ENCODE data around the gene F2RL3. TPM values are rescaled to one million over a fixed set of nuclear protein-coding genes. Genes with fewer than 3 reads are reported as not detected.

F2RL3 gene
- total and polyA plus RNA-seq, 9 of the 15 experiments (the other 6 are each of a cell fraction or from before 2014, with no cell fraction given) = 1.4 to 27.6 (median 11.9) TPM

DNA sequence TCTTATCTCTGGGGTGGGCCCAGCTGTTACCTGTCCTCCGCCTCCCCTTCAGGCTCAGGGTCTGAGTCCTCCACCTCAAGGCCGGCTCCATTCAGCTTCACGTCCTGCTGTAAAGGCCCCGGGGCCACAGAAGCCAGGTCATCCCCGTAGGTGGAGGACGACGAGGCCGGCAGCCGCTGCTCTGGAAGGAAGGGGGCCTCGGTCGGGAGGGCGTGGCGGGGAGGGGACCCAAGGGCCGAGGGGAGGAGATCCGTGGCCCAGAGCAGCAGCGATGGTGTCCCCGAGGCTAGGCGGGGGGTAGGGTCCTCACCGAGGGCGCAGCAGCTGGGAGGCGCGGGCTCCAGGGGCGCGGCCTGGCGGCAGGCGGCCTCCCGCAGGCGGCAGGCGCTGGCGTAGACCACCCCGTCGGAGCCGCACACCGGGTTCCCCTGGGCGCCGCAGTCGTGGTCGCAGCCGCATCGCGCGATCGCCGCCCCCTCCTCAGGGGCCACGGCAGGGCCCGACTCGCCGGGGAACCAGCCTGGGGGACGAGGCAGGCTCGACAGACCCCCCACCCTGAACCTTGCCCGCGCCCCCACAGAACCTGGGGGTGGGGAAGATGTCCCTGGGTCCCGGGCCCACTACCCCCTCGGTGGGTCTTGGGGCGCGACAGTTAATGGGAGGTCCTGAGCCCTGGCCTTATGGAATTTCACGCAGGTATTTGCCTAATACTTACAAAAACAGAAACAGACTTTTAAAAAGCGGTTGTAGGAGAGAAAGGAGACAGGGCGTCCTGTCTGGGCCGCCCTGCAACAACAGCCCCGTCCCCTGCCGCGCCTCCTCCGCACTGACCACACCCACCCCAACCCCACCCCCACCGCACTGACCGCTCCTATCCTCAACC is 7.6 kb downstream of the F2RL3 start:
- no peaks in the 10 kb centered on the region for H3K27me3 ChIP-seq (ENCODE audit: control insufficient read depth in 2 of 2, insufficient read depth in 2 of 2, low read length in 2 of 2)
- peaks cover 15% of the 10 kb centered on the region; the same call in 2 of the 3 replicates for H3K36me3 ChIP-seq (ENCODE audit: control insufficient read depth, insufficient read depth, low read length)
- ATAC-seq (peak; percentile 55), DNase-seq (ENCODE audit: extremely low read depth in 1 of 4, low spot score in 3 of 4) (peak in 1 of 4 experiments; percentile 65), FAIRE-seq (peak; percentile 70)
- H3K9me3 ChIP-seq (replicated peaks; ENCODE audit: control insufficient read depth, insufficient read depth, low read depth, low read length) = no peaks in the 10 kb centered on the region
- peak overlapping the region; percentile 62 for H3K4me3 ChIP-seq
- peak overlapping the region; percentile 71 for H3K4me2 ChIP-seq (ENCODE audit: insufficient read depth, low read length)
- WGBS (ENCODE audit: insufficient coverage, low coverage, missing lambda C conversion rate) = 1% methylated on average over 42 of the region's 66 CpGs
- in situ Hi-C loops (cut with MboI) (no loop called here), intact Hi-C loops (cut with micrococcal nuclease) (loop anchor here (5.0 kb wide), 2 partner anchors 184 to 396 kb away; no protein-coding TSS in a partner anchor)
- POLR2A ChIA-PET = interaction anchor here (1.2 kb wide), 1 partner anchor 9 kb away, joined by 3 read pairs; no protein-coding TSS in a partner anchor
- H3K27ac ChIP-seq (ENCODE audit: extremely low read depth, low read depth, low read length) = peak overlapping the region; percentile 95
- peaks cover 23 to 71% of the 10 kb centered on the region in 2 experiments for H3K4me1 ChIP-seq (replicated peaks in 1 of 2; ENCODE audit: control insufficient read depth in 2 of 2, insufficient read depth in 2 of 2, low read length in 2 of 2)
- H3K9me1 ChIP-seq (ENCODE audit: control insufficient read depth, insufficient read depth, low read length) = no peaks in the 10 kb centered on the region
- peak overlapping the region; percentile 81 to 87 for H3K9ac ChIP-seq (ENCODE audit: insufficient read depth in 1 of 2, low read depth in 2 of 2, low read length in 2 of 2)
- peak overlapping the region; percentile 65 for H2AFZ ChIP-seq (ENCODE audit: low read depth, low read length)
- peaks cover 17% of the 10 kb centered on the region for H3K79me2 ChIP-seq (ENCODE audit: control insufficient read depth, insufficient read depth, low read length)
- H4K20me1 ChIP-seq (replicated peaks; ENCODE audit: control insufficient read depth, insufficient read depth, low read length) = no peaks in the 10 kb centered on the region
- CTCF ChIA-PET (ENCODE audit: low intra/inter-chr PET ratio) = no interaction called here
- TSS peak; percentile 67 for BruUV-seq (replicated peaks)
- TF ChIP-seq ZNF324 (CRISPR knock-in tag; IDR thresholded peaks at IDR 0.05) = no peak
- TF ChIP-seq, protein P1, sequence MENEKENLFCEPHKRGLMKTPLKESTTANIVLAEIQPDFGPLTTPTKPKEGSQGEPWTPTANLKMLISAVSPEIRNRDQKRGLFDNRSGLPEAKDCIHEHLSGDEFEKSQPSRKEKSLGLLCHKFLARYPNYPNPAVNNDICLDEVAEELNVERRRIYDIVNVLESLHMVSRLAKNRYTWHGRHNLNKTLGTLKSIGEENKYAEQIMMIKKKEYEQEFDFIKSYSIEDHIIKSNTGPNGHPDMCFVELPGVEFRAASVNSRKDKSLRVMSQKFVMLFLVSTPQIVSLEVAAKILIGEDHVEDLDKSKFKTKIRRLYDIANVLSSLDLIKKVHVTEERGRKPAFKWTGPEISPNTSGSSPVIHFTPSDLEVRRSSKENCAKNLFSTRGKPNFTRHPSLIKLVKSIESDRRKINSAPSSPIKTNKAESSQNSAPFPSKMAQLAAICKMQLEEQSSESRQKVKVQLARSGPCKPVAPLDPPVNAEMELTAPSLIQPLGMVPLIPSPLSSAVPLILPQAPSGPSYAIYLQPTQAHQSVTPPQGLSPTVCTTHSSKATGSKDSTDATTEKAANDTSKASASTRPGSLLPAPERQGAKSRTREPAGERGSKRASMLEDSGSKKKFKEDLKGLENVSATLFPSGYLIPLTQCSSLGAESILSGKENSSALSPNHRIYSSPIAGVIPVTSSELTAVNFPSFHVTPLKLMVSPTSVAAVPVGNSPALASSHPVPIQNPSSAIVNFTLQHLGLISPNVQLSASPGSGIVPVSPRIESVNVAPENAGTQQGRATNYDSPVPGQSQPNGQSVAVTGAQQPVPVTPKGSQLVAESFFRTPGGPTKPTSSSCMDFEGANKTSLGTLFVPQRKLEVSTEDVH (IDR thresholded peaks at IDR 0.05; ENCODE audit: low read depth, partially characterized antibody) = no peak
- peak; percentile 84 for TF ChIP-seq ZFX (CRISPR knock-in tag; IDR thresholded peaks at IDR 0.05)
- peak; percentile 66 for TF ChIP-seq EGR1 (conservative IDR thresholded peaks at IDR 0.05)
- 0 out of 2 replicates have a peak, but pooled peaks have one; percentile 3 for TF ChIP-seq LEF1 (IDR thresholded peaks at IDR 0.05)
- peak; percentile 65; the same call in 1 of the 2 replicates for TF ChIP-seq HDAC6 (IDR thresholded peaks at IDR 0.05; ENCODE audit: low read depth, low read length)
- TF ChIP-seq, protein P2, sequence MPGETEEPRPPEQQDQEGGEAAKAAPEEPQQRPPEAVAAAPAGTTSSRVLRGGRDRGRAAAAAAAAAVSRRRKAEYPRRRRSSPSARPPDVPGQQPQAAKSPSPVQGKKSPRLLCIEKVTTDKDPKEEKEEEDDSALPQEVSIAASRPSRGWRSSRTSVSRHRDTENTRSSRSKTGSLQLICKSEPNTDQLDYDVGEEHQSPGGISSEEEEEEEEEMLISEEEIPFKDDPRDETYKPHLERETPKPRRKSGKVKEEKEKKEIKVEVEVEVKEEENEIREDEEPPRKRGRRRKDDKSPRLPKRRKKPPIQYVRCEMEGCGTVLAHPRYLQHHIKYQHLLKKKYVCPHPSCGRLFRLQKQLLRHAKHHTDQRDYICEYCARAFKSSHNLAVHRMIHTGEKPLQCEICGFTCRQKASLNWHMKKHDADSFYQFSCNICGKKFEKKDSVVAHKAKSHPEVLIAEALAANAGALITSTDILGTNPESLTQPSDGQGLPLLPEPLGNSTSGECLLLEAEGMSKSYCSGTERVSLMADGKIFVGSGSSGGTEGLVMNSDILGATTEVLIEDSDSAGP (CRISPR knock-in tag; IDR thresholded peaks at IDR 0.05) = no peak
- 0 out of 2 replicates have a peak, but pooled peaks have one; percentile 28 for TF ChIP-seq CXXC5 (CRISPR knock-in tag; IDR thresholded peaks at IDR 0.05)
- TF ChIP-seq ZBTB7A (IDR thresholded peaks at IDR 0.05; ENCODE audit: borderline replicate concordance, control insufficient read depth, low read depth, low read length) = peak; percentile 86
- TF ChIP-seq TEAD1 (CRISPR knock-in tag; IDR thresholded peaks at IDR 0.05) = peak in 1 of 2 experiments; percentile 58; a peak in 1 of 4 replicates
- TF ChIP-seq, protein P3, sequence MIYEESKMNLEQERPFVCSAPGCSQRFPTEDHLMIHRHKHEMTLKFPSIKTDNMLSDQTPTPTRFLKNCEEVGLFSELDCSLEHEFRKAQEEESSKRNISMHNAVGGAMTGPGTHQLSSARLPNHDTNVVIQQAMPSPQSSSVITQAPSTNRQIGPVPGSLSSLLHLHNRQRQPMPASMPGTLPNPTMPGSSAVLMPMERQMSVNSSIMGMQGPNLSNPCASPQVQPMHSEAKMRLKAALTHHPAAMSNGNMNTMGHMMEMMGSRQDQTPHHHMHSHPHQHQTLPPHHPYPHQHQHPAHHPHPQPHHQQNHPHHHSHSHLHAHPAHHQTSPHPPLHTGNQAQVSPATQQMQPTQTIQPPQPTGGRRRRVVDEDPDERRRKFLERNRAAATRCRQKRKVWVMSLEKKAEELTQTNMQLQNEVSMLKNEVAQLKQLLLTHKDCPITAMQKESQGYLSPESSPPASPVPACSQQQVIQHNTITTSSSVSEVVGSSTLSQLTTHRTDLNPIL (CRISPR knock-in tag; IDR thresholded peaks at IDR 0.05) = no peak
- TF ChIP-seq HMGN3 (IDR thresholded peaks at IDR 0.05; ENCODE audit: borderline replicate concordance, extremely low read depth, insufficient read length, low read depth, low read length) = peak; percentile 10
- TF ChIP-seq ZFPM2 (CRISPR knock-in tag; IDR thresholded peaks at IDR 0.05) = peak; percentile 70; the same call in 1 of the 2 replicates
- TF ChIP-seq EP400 (IDR thresholded peaks at IDR 0.05) = peak; percentile 19; the same call in 1 of the 2 replicates
